ENCODE measurements around the gene DNAJC7. TPM values are rescaled to one million over a fixed set of nuclear protein-coding genes. Genes with fewer than 3 reads are reported as not detected.

The DNAJC7 gene
- total RNA-seq, 2 experiments from 2014 or later, result 74.5 to 76.3 TPM

- CTCF ChIA-PET, result interaction anchor here (0.6 kb wide), 1 partner anchor 220 kb away, joined by 3 read pairs; no protein-coding TSS in a partner anchor
- Mint-ChIP-seq H3K36me3 (ENCODE audit: low read depth) (no peaks in the 10 kb centered on the region), H3K4me1 (ENCODE audit: low read depth) (no peaks in the 10 kb centered on the region), H3K4me3 (no peak overlapping the region), H3K27me3 (ENCODE audit: low read depth) (no peaks in the 10 kb centered on the region), H3K9me3 (no peaks in the 10 kb centered on the region), H3K27ac (no peak overlapping the region)
- intact Hi-C loops (cut with micrococcal nuclease), result no loop called here
- DNase-seq, result no peak
Observed at GRCh38 chr17:41957869-41958439, 59.3 kb downstream of the DNAJC7 start.

GRCh38 chr17:41957031-41957868, 60.0 kb downstream of the DNAJC7 start:
- H3K4me1 Mint-ChIP-seq (ENCODE audit: low read depth), result no peaks in the 10 kb centered on the region
- H3K4me3 Mint-ChIP-seq, result no peak overlapping the region
- intact Hi-C loops (cut with micrococcal nuclease), result no loop called here
- no peaks in the 10 kb centered on the region for H3K9me3 Mint-ChIP-seq
- CTCF ChIA-PET, result interaction anchor here (0.7 kb wide), 1 partner anchor 111 kb away, joined by 4 read pairs; no protein-coding TSS in a partner anchor
- H3K27me3 Mint-ChIP-seq (ENCODE audit: low read depth), result no peaks in the 10 kb centered on the region
- no peak overlapping the region for H3K27ac Mint-ChIP-seq
- DNase-seq, result no peak
- no peaks in the 10 kb centered on the region for H3K36me3 Mint-ChIP-seq (ENCODE audit: low read depth)

GRCh38 chr17:41956522-41956921, 60.7 kb downstream of the DNAJC7 start:
- DNase-seq, result no peak
- Mint-ChIP-seq H3K36me3 (ENCODE audit: low read depth) (no peaks in the 10 kb centered on the region), H3K27ac (no peak overlapping the region), H3K4me3 (no peak overlapping the region), H3K27me3 (ENCODE audit: low read depth) (no peaks in the 10 kb centered on the region), H3K9me3 (no peaks in the 10 kb centered on the region), H3K4me1 (ENCODE audit: low read depth) (no peaks in the 10 kb centered on the region)
- CTCF ChIA-PET, result interaction anchor here (0.7 kb wide), 1 partner anchor 112 kb away, joined by 4 read pairs; no protein-coding TSS in a partner anchor
- intact Hi-C loops (cut with micrococcal nuclease), result no loop called here

DNA sequence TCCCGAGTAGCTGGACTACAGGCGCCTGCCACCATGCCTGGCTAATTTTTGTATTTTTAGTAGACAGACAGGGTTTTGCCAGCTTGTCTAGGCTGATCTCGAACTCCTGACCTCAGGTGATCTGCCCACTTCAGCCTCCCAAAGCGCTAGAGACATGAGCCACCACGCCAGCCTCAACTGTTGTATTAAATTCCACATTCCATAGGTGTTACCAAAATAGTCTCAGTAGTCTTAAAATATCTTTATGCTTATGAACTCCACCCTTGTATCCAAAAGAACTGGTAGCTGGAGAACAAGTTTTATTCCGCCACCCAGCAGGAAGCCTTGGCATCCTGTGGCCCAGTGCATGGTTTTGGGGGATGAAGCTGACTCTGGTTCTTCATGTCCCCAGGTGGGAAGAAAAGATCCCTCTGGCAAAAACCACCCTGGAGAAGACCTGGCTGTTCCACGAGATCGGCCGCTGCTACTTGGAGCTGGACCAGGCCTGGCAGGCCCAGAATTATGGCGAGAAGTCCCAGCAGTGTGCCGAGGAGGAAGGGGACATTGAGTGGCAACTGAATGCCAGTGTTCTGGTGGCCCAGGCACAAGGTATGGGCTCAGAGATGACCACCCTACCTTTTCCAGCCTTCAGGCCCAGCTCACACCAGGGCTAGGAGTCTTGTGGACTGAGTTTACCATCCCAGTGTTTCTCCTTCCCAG, 68.3 kb downstream of the DNAJC7 start:
- CTCF ChIA-PET, result interaction anchor here (2.3 kb wide), 1 partner anchor 14 kb away, joined by 5 read pairs; no protein-coding TSS in a partner anchor
- Mint-ChIP-seq H3K9me3 (no peaks in the 10 kb centered on the region), H3K4me1 (ENCODE audit: low read depth) (no peaks in the 10 kb centered on the region)

DNA sequence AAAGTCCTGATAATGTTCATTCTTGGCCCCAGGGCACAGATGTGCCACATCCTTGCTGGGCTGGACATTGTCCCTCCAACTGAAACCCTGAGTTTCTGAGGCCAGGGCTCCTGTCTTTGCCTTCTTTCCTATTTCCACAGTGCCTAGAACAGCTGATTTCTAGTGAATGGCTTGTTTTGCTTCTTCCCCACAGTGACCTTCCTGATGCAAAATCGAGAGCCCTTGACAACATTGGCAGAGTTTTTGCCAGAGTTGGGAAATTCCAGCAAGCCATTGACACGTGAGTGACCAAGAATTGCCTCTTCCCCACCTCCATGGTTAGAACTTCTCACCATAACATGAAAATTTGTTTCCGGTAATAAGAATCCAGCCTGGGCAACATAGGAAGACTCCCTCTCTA, 72.3 kb downstream of the DNAJC7 start:
- intact Hi-C loops (cut with micrococcal nuclease), result no loop called here
- Mint-ChIP-seq H3K9me3 (no peaks in the 10 kb centered on the region), H3K27me3 (ENCODE audit: low read depth) (no peaks in the 10 kb centered on the region), H3K27ac (no peak overlapping the region), H3K4me3 (no peak overlapping the region), H3K4me1 (ENCODE audit: low read depth) (no peaks in the 10 kb centered on the region), H3K36me3 (ENCODE audit: low read depth) (no peaks in the 10 kb centered on the region)
- CTCF ChIA-PET, result no interaction called here
- DNase-seq, result no peak

More for the DNA sequence above, 68.3 kb downstream of the DNAJC7 start:
- Mint-ChIP-seq H3K4me3 (no peak overlapping the region), H3K27me3 (ENCODE audit: low read depth) (no peaks in the 10 kb centered on the region), H3K36me3 (ENCODE audit: low read depth) (no peaks in the 10 kb centered on the region), H3K27ac (no peak overlapping the region)
- DNase-seq, result no peak
- intact Hi-C loops (cut with micrococcal nuclease), result no loop called here

GRCh38 chr17:41943492-41943891, 73.7 kb downstream of the DNAJC7 start:
- intact Hi-C loops (cut with micrococcal nuclease), result no loop called here
- H3K9me3 Mint-ChIP-seq, result no peaks in the 10 kb centered on the region
- CTCF ChIA-PET, result interaction anchor here (0.6 kb wide), 1 partner anchor 644 kb away, joined by 4 read pairs; no protein-coding TSS in a partner anchor
- no peaks in the 10 kb centered on the region for H3K27me3 Mint-ChIP-seq (ENCODE audit: low read depth)
- H3K4me1 Mint-ChIP-seq (ENCODE audit: low read depth), result no peaks in the 10 kb centered on the region
- H3K4me3 Mint-ChIP-seq, result no peak overlapping the region
- no peak for DNase-seq
- H3K27ac Mint-ChIP-seq, result no peak overlapping the region
- no peaks in the 10 kb centered on the region for H3K36me3 Mint-ChIP-seq (ENCODE audit: low read depth)

DNA sequence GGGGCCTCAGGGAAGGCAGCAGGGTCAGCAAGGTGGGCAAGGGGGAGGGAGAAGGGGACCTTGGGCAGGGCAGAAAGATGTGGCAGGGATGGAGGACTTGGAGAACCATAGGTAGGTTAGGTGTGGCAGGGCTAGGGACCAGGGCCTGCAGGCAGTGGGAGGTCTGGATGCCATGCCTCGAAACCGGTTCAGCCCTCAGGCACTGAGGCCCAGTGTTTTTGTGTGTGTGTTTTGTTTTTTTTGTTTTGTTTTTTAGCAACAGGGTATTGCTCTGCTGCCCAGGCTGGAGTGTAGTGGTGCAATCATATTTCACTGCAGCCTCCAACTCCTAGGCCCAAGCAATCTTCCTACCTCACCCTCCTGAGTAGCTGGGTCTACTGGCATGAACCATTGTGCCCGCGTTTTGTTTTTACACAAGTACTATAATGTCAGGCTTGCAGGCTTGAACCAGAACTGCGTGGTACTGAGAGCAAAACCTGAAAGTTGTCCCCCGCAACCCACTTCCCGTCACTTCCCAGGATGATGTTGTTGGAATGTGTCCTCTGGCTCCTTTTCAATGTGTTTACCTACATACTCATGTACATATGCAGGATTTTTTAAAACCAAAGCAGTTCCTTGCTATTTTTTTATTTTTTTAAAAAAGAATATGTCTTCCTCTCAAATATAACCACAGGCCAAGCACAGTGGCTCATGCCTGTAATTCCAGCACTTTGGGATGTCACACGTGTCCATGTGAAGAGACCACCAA, 74.4 kb downstream of the DNAJC7 start:
- Mint-ChIP-seq H3K9me3 (no peaks in the 10 kb centered on the region), H3K27me3 (ENCODE audit: low read depth) (no peaks in the 10 kb centered on the region), H3K4me1 (ENCODE audit: low read depth) (no peaks in the 10 kb centered on the region), H3K27ac (no peak overlapping the region), H3K4me3 (no peak overlapping the region), H3K36me3 (ENCODE audit: low read depth) (no peaks in the 10 kb centered on the region)
- intact Hi-C loops (cut with micrococcal nuclease), result no loop called here
- no peak for DNase-seq
- CTCF ChIA-PET, result no interaction called here

DNA sequence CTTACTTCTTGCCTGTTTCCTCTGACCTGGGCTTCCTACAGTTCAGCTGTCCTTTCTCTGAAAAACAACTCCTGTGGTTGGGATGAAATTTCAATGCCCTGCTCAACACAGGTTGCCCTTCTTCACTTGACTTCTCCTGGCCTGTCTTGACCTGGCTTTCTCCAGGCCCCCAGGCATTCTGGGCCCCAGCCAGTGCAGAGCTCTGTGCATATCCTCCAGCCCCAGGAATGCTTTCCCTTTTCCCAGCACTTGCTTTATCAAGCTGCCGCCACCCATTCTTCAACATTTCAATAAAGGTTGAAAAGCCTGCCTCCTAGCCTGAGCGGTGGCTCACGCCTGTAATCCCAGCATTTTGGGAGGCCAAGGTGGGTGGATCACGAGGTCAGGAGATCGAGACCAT, 76.1 kb downstream of the DNAJC7 start:
- intact Hi-C loops (cut with micrococcal nuclease), result no loop called here
- no peaks in the 10 kb centered on the region for H3K27me3 Mint-ChIP-seq (ENCODE audit: low read depth)
- CTCF ChIA-PET, result no interaction called here
- no peak overlapping the region for H3K4me3 Mint-ChIP-seq
- no peaks in the 10 kb centered on the region for H3K4me1 Mint-ChIP-seq (ENCODE audit: low read depth)
- H3K36me3 Mint-ChIP-seq (ENCODE audit: low read depth), result no peaks in the 10 kb centered on the region
- DNase-seq, result no peak
- H3K27ac Mint-ChIP-seq, result no peak overlapping the region
- H3K9me3 Mint-ChIP-seq, result no peaks in the 10 kb centered on the region

DNA sequence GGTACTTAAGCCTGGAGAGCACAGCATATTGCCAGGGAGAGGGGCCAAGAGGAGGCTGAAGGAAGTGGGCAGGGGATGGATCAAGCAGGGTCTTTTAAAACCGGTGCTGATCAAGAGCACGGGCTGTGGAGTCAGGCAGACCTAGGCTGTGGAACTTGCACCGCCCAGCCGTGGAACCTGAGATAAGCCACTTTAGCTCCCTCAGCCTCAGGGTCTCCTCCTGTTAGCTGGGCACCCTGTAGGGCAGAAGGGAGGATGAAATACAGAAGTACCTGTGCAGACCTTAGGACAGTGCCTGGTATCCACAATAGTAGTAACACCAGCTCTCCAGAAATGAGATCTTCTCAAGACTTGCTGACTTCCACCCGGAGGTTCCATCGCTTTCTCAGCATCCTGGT, 77.5 kb downstream of the DNAJC7 start:
- Mint-ChIP-seq H3K4me1 (ENCODE audit: low read depth) (no peaks in the 10 kb centered on the region), H3K9me3 (no peaks in the 10 kb centered on the region), H3K27ac (no peak overlapping the region), H3K4me3 (no peak overlapping the region), H3K27me3 (ENCODE audit: low read depth) (no peaks in the 10 kb centered on the region), H3K36me3 (ENCODE audit: low read depth) (no peaks in the 10 kb centered on the region)
- CTCF ChIA-PET, result interaction anchor here (1.3 kb wide), 1 partner anchor 86 kb away, joined by 3 read pairs; no protein-coding TSS in a partner anchor
- no peak for DNase-seq
- intact Hi-C loops (cut with micrococcal nuclease), result no loop called here

DNA sequence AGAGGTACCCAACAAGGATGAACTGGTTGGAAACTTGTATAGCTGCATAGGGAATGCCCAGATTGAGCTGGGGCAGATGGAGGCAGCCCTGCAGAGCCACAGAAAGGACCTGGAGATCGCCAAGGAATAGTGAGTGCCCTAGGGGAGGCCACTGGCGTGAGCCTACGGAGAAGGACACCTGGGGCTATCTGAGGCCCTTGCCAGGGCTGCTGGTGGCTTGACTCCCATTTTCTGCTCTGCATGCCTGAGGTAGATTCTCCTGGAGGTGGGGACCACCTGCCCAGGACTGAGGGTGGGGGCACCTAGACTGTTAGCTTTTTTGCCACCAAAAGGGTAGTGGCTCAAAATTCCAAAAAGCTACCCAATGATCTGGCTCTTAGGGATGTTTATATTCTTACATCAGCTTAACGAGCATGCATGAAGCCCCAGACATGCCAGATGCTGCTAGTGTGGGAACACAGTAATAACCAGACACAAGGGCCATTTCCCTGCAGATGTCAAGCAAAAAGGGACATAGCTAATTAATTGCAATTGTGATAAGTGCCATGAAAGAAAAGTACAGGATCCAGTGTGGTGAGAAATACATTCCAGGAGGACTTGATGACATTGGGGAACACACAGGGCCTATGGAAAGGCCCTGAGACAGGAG, 78.1 kb downstream of the DNAJC7 start:
- H3K4me3 Mint-ChIP-seq, result no peak overlapping the region
- no peaks in the 10 kb centered on the region for H3K9me3 Mint-ChIP-seq
- no peaks in the 10 kb centered on the region for H3K36me3 Mint-ChIP-seq (ENCODE audit: low read depth)
- CTCF ChIA-PET, result interaction anchor here (1.3 kb wide), 1 partner anchor 86 kb away, joined by 3 read pairs; no protein-coding TSS in a partner anchor
- no peak overlapping the region for H3K27ac Mint-ChIP-seq
- no peak for DNase-seq
- no peaks in the 10 kb centered on the region for H3K27me3 Mint-ChIP-seq (ENCODE audit: low read depth)
- no peaks in the 10 kb centered on the region for H3K4me1 Mint-ChIP-seq (ENCODE audit: low read depth)
- intact Hi-C loops (cut with micrococcal nuclease), result no loop called here

DNA sequence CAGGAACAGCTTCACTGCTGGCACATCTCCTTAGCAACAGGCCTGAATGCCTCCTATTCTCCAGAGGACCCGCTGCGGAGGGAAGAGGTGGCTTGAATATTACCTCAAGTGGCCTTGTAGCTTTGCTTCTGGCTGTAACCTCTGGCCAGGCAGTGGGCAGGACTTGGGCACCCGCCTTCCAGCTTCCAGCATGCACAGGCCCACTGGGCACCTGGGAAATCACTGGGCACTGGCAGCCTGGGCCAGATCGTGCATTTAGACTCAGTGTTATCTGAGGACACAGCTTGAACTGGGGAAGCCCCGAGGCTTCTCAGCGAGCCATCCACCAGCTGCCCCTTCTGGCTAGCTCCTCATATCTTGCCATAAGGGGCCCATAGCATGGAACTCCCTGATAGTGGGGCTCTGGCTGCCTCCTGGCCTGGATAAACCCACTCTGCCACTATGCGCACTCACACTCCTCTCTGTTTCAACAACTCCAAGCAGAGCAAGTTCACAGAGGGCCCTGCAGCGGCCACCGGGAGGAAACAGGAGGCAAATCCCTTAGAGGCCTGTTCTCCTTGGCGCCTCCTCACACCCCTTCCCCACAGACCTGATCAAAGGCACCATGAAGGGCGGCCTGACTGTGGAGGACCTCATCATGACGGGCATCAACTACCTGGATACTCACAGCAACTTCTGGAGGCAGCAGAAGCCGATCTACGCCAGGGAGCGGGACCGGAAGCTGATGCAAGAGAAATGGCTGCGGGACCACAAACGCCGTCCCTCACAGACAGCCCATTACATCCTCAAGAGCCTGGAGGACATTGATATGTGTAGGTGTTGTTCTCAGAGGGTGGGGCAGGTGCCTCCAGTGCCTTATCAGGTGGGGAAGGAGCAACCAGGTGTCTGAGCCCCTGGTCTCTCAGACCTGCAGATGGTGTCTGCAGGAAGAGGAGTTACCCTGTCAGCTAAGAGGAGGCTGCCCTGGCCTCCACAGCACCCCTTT, 79.0 kb downstream of the DNAJC7 start:
- Mint-ChIP-seq H3K27me3 (ENCODE audit: low read depth) (no peaks in the 10 kb centered on the region), H3K27ac (no peak overlapping the region), H3K4me3 (no peak overlapping the region), H3K36me3 (ENCODE audit: low read depth) (no peaks in the 10 kb centered on the region), H3K9me3 (no peaks in the 10 kb centered on the region), H3K4me1 (ENCODE audit: low read depth) (no peaks in the 10 kb centered on the region)
- intact Hi-C loops (cut with micrococcal nuclease), result no loop called here
- CTCF ChIA-PET, result interaction anchor here (1.3 kb wide), 1 partner anchor 87 kb away, joined by 3 read pairs; no protein-coding TSS in a partner anchor
- no peak for DNase-seq

All from activated naive CD4-positive, alpha-beta T cell treated with anti-CD3 and anti-CD28 coated beads for 36 hours (primary cell).